SK-N-SH treated with all-trans-retinoic acid at 6 μM for 48 hours (cell line): ENCODE measurements around the gene RASA3.

Source experiments
- ATAC-seq: fragments of 200-7000 bp; cut with Tn5 transposase; 3 replicates; pipeline ENCODE4 v1.9.1; 2020; ENCODE audit warnings: mild to moderate bottlenecking, moderate library complexity
- ARNTL ChIP-seq: fragments of 450-650 bp; formaldehyde crosslinking; IDR thresholded peaks from 2 replicates; pipeline ENCODE4 v1.5.0; 2020; ENCODE audit warnings: low read depth, mild to moderate bottlenecking, moderate library complexity, borderline replicate concordance
- BACH2 ChIP-seq: fragments of 250-450 bp; sonication (Bioruptor Pico); IDR thresholded peaks from 2 replicates; pipeline ENCODE4 v1.9.0; 2021; ENCODE audit warnings: mild to moderate bottlenecking, borderline replicate concordance
- ESRRG ChIP-seq: fragments of 250-450 bp; sonication (Bioruptor Pico); IDR thresholded peaks from 2 replicates; pipeline ENCODE4 v1.6.1; 2021; ENCODE audit warnings: mild to moderate bottlenecking
- GLIS3 ChIP-seq: fragments of 250-450 bp; sonication (Bioruptor Pico); IDR thresholded peaks from 2 replicates; pipeline ENCODE4 v1.5.0; 2020; ENCODE audit warnings: mild to moderate bottlenecking, moderate library complexity
- ISL1 ChIP-seq: fragments of 250-450 bp; sonication (Bioruptor Pico); IDR thresholded peaks from 2 replicates; pipeline ENCODE4 v2.1.2; 2022; ENCODE audit warnings: mild to moderate bottlenecking, moderate library complexity
- OSR1 ChIP-seq: fragments of 250-450 bp; sonication (Bioruptor Pico); IDR thresholded peaks from 2 replicates; pipeline ENCODE4 v1.8.0; 2022; ENCODE audit warnings: moderate library complexity, mild to moderate bottlenecking, inconsistent platforms
- RARB ChIP-seq: fragments of 250-450 bp; sonication (Bioruptor Pico); IDR thresholded peaks from 2 replicates; pipeline ENCODE4 v1.8.0; 2021; ENCODE audit warnings: mild to moderate bottlenecking, moderate library complexity
- SNAI2 ChIP-seq: fragments of 250-450 bp; sonication (Bioruptor Pico); IDR thresholded peaks from 2 replicates; pipeline ENCODE4 v1.5.0; 2020; ENCODE audit warnings: mild to moderate bottlenecking, moderate library complexity
- TCF4 ChIP-seq: fragments of 250-450 bp; sonication (Bioruptor Pico); IDR thresholded peaks from 2 replicates; pipeline ENCODE4 v1.8.0; 2021; ENCODE audit warnings: mild to moderate bottlenecking, moderate library complexity, borderline replicate concordance
- TOX ChIP-seq: fragments of 250-450 bp; sonication (Bioruptor Pico); IDR thresholded peaks from 2 replicates; pipeline ENCODE4 v1.8.0; 2021; ENCODE audit warnings: mild to moderate bottlenecking, moderate library complexity, borderline replicate concordance
- ZC3H10 ChIP-seq: fragments of 250-450 bp; sonication (Bioruptor Pico); IDR thresholded peaks from 2 replicates; pipeline ENCODE4 v1.5.1; 2021; ENCODE audit warnings: mild to moderate bottlenecking, moderate library complexity
- ZFP3 ChIP-seq: fragments of 250-450 bp; sonication (Bioruptor Pico); IDR thresholded peaks from 2 replicates; pipeline ENCODE4 v1.5.0; 2020; ENCODE audit warnings: mild to moderate bottlenecking, moderate library complexity
- ZFP30 ChIP-seq: fragments of 450-650 bp; formaldehyde crosslinking; IDR thresholded peaks from 2 replicates; pipeline ENCODE4 v1.5.0; 2022; ENCODE audit warnings: mild to moderate bottlenecking, moderate library complexity
- ZNF565 ChIP-seq: fragments of 450-650 bp; formaldehyde crosslinking; conservative IDR thresholded peaks from 2 replicates; pipeline ENCODE4 v1.5.0; 2020; ENCODE audit warnings: low read depth, mild to moderate bottlenecking, moderate library complexity
- ZNF70 ChIP-seq: fragments of 450-650 bp; formaldehyde crosslinking; IDR thresholded peaks from 2 replicates; pipeline ENCODE4 v1.5.0; 2020; ENCODE audit warnings: mild to moderate bottlenecking, moderate library complexity
- ZNF8 ChIP-seq: fragments of 450-650 bp; formaldehyde crosslinking; IDR thresholded peaks from 2 replicates; pipeline ENCODE4 v1.5.0; 2020; ENCODE audit warnings: mild to moderate bottlenecking, moderate library complexity
- TF ChIP-seq, protein P1 (sequence below): fragments of 250-450 bp; sonication (Bioruptor Pico); IDR thresholded peaks from 2 replicates; pipeline ENCODE4 v1.8.0; 2021; ENCODE audit warnings: low read depth, mild to moderate bottlenecking, moderate library complexity, borderline replicate concordance
- TF ChIP-seq, protein P2 (sequence below): fragments of 250-450 bp; sonication (Bioruptor Pico); IDR thresholded peaks from 2 replicates; pipeline ENCODE4 v1.5.0; 2020; ENCODE audit warnings: mild to moderate bottlenecking, moderate library complexity
- TF ChIP-seq, protein P3 (sequence below): fragments of 250-450 bp; sonication (Bioruptor Pico); IDR thresholded peaks from 2 replicates; pipeline ENCODE4 v1.5.1; 2020; ENCODE audit warnings: low read depth, mild to moderate bottlenecking, moderate library complexity

Gene RASA3

DNA sequence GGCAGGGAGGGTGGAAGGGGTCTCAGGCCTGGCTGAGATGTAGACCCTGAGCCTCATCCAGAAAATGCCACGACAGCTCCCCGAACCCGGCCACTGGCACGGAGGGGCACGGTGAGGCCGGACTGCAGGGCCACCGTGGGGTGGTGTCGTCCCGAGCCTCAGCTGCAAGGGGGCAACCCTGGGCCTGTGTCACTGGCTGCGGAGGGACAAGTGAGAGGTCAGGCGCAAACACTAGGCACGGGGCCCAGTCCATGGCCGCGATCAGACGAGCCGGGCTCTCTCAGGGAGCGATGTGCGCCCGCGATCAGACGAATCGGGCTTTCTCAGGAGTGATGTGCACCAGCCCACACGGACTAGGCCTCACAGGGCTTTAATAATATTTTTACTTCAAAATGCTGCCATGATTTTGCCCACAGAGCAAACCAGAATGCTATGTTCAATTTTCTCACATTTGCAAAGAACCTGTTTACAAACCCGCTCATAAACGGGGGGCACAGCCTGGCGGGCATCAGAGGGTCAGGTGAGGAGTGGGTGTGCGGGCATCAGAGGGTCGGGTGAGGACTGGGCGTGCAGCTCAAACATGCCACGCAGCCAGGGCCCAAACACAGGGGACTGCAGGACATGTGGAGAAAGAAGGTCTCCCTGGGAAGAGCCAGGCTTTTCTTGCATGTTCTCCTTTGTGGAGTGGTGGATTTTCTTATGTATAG, 115.9 kb downstream of the RASA3 start:
- ATAC-seq: no peak
- TF ChIP-seq ZFP3 (CRISPR knock-in tag): no peak
- TF ChIP-seq TOX: no peak
- TF ChIP-seq RARB (CRISPR knock-in tag): no peak
- no peak for TF ChIP-seq SNAI2 (CRISPR knock-in tag)

DNA sequence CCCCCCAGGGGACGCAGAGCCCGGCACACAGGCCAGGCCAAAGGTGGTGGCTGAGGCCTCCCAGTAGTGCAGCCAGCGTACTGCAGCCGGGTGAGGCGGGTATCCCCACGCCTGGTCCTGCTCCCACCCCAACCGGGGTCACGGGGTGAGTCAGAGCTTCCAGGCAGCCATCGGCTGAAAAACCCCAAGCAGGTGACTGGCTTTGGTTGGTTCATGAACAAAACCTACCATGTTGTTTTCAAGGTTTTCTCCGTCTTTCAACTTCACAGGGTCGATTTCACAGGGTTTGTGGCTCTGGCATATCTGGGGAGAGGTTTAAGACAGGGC, 116.5 kb downstream of the RASA3 start:
- no peak for ATAC-seq
- TF ChIP-seq BACH2: no peak

DNA sequence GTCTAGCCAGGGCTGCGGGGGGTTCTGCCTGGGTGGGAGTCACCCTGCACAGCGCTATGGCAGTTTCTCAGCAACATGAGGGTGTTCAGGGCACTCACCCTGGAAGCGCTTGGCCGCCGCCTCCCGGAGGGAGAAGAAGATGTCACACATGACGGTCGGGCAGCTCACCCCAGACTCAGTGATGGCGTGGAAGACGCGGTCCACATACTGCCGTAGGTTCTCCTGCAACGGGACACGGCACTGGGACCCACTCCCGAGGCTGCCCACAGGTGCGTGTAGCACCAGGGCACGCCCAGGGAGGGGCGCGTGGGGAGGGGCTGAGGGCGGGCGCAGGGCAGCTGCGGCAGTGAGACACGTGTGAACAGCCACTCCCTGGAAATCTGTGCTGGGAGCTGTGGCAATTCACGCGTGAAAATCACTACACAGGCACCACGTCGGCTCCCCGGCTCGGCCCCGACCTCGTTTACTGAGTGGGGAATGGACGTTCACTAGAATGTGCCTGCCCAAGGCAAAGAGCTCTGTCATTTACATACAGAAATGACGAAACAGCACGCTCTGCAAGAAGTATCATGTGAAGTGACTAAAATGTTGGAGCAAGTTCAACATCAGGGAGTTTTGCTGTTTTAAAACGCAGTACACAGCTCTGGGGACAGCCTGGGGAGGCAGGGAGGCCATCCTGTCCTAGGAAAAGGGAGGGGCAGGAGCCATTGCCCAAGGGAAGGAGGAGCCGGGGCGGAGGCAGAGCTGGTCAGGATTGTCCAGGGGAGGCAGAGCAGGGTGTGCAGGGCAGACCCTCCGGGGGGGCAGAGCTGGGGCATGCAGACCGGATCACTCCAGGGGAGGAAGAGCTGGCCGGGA, 117.1 kb downstream of the RASA3 start:
- no peak for ATAC-seq
- TF ChIP-seq ZNF8 (no peak), TCF4 (CRISPR knock-in tag) (no peak), BACH2 (no peak), ESRRG (CRISPR knock-in tag) (no peak), OSR1 (no peak), SNAI2 (CRISPR knock-in tag) (no peak), ZC3H10 (CRISPR knock-in tag) (no peak), ZNF70 (CRISPR knock-in tag) (no peak)

DNA sequence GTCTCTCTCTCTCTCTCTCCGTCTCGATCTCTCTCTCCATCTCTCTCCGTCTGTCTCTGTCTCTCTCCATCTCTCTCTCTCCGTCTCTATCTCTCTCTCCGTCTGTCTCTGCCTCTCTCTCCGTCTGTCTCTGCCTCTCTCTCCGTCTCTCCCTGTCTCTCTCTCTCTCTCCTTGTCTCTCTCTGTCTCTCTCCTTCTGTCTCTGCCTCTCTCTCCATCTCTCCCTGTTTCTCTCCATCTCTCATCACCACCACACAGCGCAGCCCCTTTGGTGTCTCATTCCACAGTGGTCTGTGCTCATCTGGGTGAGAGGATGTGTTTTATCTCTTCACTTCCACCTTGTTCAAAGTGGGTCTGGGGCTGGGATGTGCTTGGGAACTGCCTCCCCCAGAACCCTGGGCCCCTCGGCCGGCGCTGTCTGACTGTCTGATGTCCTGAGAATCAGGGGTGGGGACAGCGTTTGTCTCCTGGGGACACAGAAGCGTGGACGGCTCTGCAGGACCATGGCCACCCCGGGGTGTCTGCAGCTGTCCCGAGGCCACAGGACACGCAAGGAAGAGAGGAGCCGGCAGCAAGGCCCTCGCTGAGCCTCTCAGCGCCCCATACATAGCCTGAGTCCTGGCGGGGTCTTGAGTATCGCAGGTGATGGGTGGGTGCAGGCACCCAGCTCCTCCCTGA, 118.3 kb downstream of the RASA3 start:
- TF ChIP-seq, protein P1, sequence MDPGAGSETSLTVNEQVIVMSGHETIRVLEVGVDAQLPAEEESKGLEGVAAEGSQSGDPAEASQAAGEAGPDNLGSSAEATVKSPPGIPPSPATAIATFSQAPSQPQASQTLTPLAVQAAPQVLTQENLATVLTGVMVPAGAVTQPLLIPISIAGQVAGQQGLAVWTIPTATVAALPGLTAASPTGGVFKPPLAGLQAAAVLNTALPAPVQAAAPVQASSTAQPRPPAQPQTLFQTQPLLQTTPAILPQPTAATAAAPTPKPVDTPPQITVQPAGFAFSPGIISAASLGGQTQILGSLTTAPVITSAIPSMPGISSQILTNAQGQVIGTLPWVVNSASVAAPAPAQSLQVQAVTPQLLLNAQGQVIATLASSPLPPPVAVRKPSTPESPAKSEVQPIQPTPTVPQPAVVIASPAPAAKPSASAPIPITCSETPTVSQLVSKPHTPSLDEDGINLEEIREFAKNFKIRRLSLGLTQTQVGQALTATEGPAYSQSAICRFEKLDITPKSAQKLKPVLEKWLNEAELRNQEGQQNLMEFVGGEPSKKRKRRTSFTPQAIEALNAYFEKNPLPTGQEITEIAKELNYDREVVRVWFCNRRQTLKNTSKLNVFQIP (CRISPR knock-in tag): no peak
- TF ChIP-seq SNAI2 (CRISPR knock-in tag) (no peak), RARB (CRISPR knock-in tag) (no peak), ZNF70 (CRISPR knock-in tag) (no peak), ARNTL (CRISPR knock-in tag) (no peak), ZNF565 (no peak), GLIS3 (CRISPR knock-in tag) (no peak), OSR1 (no peak), ESRRG (CRISPR knock-in tag) (no peak), TOX (no peak), ZC3H10 (CRISPR knock-in tag) (no peak), ISL1 (CRISPR knock-in tag) (no peak), TCF4 (CRISPR knock-in tag) (no peak)
- TF ChIP-seq, protein P2, sequence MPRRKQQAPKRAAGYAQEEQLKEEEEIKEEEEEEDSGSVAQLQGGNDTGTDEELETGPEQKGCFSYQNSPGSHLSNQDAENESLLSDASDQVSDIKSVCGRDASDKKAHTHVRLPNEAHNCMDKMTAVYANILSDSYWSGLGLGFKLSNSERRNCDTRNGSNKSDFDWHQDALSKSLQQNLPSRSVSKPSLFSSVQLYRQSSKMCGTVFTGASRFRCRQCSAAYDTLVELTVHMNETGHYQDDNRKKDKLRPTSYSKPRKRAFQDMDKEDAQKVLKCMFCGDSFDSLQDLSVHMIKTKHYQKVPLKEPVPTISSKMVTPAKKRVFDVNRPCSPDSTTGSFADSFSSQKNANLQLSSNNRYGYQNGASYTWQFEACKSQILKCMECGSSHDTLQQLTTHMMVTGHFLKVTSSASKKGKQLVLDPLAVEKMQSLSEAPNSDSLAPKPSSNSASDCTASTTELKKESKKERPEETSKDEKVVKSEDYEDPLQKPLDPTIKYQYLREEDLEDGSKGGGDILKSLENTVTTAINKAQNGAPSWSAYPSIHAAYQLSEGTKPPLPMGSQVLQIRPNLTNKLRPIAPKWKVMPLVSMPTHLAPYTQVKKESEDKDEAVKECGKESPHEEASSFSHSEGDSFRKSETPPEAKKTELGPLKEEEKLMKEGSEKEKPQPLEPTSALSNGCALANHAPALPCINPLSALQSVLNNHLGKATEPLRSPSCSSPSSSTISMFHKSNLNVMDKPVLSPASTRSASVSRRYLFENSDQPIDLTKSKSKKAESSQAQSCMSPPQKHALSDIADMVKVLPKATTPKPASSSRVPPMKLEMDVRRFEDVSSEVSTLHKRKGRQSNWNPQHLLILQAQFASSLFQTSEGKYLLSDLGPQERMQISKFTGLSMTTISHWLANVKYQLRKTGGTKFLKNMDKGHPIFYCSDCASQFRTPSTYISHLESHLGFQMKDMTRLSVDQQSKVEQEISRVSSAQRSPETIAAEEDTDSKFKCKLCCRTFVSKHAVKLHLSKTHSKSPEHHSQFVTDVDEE: no peak
- TF ChIP-seq, protein P3, sequence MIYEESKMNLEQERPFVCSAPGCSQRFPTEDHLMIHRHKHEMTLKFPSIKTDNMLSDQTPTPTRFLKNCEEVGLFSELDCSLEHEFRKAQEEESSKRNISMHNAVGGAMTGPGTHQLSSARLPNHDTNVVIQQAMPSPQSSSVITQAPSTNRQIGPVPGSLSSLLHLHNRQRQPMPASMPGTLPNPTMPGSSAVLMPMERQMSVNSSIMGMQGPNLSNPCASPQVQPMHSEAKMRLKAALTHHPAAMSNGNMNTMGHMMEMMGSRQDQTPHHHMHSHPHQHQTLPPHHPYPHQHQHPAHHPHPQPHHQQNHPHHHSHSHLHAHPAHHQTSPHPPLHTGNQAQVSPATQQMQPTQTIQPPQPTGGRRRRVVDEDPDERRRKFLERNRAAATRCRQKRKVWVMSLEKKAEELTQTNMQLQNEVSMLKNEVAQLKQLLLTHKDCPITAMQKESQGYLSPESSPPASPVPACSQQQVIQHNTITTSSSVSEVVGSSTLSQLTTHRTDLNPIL (CRISPR knock-in tag): no peak
- TF ChIP-seq, all 23 proteins: peak for 0
- no peak for ATAC-seq

DNA sequence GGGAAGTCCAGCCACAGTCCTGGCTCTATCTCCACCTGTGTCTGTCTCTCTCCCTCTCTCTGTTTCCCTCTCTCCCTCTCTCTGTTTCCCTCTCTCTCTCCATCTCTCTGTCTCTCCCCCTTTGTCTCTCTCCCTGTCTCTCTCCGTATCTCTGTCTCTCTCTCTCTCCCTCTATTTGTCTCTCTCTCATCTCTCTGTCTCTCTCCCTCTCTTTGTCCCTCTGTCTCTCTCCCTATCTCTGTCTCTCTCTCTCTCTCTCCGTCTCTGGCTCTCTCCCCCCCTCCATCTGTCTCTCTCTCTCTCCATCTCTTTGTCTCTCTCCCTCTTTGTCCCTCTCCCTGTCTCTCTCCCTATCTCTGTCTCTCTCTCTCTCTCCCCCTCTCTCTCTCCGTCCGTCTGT, 119.1 kb downstream of the RASA3 start:
- ATAC-seq: no peak
- TF ChIP-seq, protein P1 (CRISPR knock-in tag): no peak
- no peak for TF ChIP-seq SNAI2 (CRISPR knock-in tag)
- no peak for TF ChIP-seq RARB (CRISPR knock-in tag)
- TF ChIP-seq ZNF70 (CRISPR knock-in tag): no peak
- TF ChIP-seq ISL1 (CRISPR knock-in tag): no peak
- no peak for TF ChIP-seq ZFP30
- TF ChIP-seq BACH2: no peak
- TF ChIP-seq ARNTL (CRISPR knock-in tag): no peak
- no peak for TF ChIP-seq ZNF565
- no peak for TF ChIP-seq GLIS3 (CRISPR knock-in tag)
- no peak for TF ChIP-seq ESRRG (CRISPR knock-in tag)
- no peak for TF ChIP-seq TOX
- TF ChIP-seq OSR1: no peak
- no peak for TF ChIP-seq ZFP3 (CRISPR knock-in tag)
